Mucosa of rectum (tissue), 2 donors: ENCODE measurements around the gene FAM3A.
"Not testable (repeated sequence)": the region's sequence is repeated elsewhere in the genome, so short reads cannot be mapped to it uniquely, and the experiment has no call there.

Experiments used
- H3K27ac ChIP-seq, 2 donors: one replicate each; pipeline ENCODE4 v1.7.0; 2013; ENCODE audit warnings: inconsistent platforms in 2 of 2, low read depth in 2 of 2, low read length in 2 of 2
- H3K27me3 ChIP-seq, 2 donors: one replicate each; pipeline ENCODE4 v1.7.0; 2013; ENCODE audit warnings: low read length in 2 of 2; ENCODE audit not compliant: control insufficient read depth in 2 of 2, insufficient read depth in 2 of 2
- H3K36me3 ChIP-seq, 2 donors: one replicate each; pipeline ENCODE4 v1.7.0; 2013; ENCODE audit warnings: low read length in 2 of 2; ENCODE audit not compliant: control insufficient read depth in 2 of 2, insufficient read depth in 2 of 2
- H3K4me1 ChIP-seq, 2 donors: one replicate each; pipeline ENCODE4 v1.7.0; 2013; ENCODE audit warnings: low read length in 2 of 2, mild to moderate bottlenecking in 1 of 2; ENCODE audit not compliant: control insufficient read depth in 2 of 2, insufficient read depth in 2 of 2
- H3K4me3 ChIP-seq, 2 donors: one replicate each; pipeline ENCODE4 v1.7.0; 2013; ENCODE audit warnings: low read length in 2 of 2
- H3K9ac ChIP-seq, 2 donors: one replicate each; pipeline ENCODE4 v1.7.0; 2013; ENCODE audit warnings: low read length in 2 of 2, low read depth in 1 of 2, mild to moderate bottlenecking in 1 of 2
- H3K9me3 ChIP-seq, 2 donors: one replicate each; pipeline ENCODE4 v1.7.0; 2013; ENCODE audit warnings: low read length in 2 of 2; ENCODE audit not compliant: control insufficient read depth in 2 of 2
- donor health status: healthy.
- donor health status: Normal muscosa, but diverticular disease.

Gene FAM3A

GRCh38 chrX:154515966-154516655, at the start of gene FAM3A:
Gene FAM3A, minus strand, starts transcription at chrX:154516232. Its CDS starts 460 bp downstream, at chrX:154515772.
- H3K9me3 ChIP-seq: no peaks in the 10 kb centered on the region
- H3K36me3 ChIP-seq: no peaks in the 10 kb centered on the region
- H3K27me3 ChIP-seq: no peaks in the 10 kb centered on the region

GRCh38 chrX:154562295-154562694, 46.3 kb upstream of the FAM3A start:
- not testable (repeated sequence) for H3K4me1 ChIP-seq, H3K27me3 ChIP-seq, H3K9me3 ChIP-seq, H3K9ac ChIP-seq, H3K36me3 ChIP-seq, H3K27ac ChIP-seq, H3K4me3 ChIP-seq

More at GRCh38 chrX:154515966-154516655, at the start of gene FAM3A:
- peak within 1 kb of the TSS; percentile 90 to 93 for H3K9ac ChIP-seq
- peak within 1 kb of the TSS; percentile 95 to 98 for H3K27ac ChIP-seq
- peaks cover 7 to 14% of the 10 kb centered on the region in 2 donors for H3K4me1 ChIP-seq
- peak within 1 kb of the TSS; percentile 80 to 85 for H3K4me3 ChIP-seq

- not testable (repeated sequence) for H3K9me3 ChIP-seq, H3K36me3 ChIP-seq, H3K27me3 ChIP-seq, H3K27ac ChIP-seq, H3K4me3 ChIP-seq, H3K4me1 ChIP-seq, H3K9ac ChIP-seq
Measured at GRCh38 chrX:154560326-154560725, 44.3 kb upstream of the FAM3A start.

- H3K27ac ChIP-seq, H3K9ac ChIP-seq, H3K36me3 ChIP-seq, H3K9me3 ChIP-seq, H3K4me3 ChIP-seq, H3K27me3 ChIP-seq, H3K4me1 ChIP-seq: not testable (repeated sequence)
Measured at GRCh38 chrX:154558896-154559295, 42.9 kb upstream of the FAM3A start.

- not testable (repeated sequence) for H3K9me3 ChIP-seq, H3K9ac ChIP-seq, H3K36me3 ChIP-seq, H3K27ac ChIP-seq, H3K4me1 ChIP-seq, H3K27me3 ChIP-seq, H3K4me3 ChIP-seq
Measured at GRCh38 chrX:154558060-154558690, 42.1 kb upstream of the FAM3A start.

GRCh38 chrX:154552112-154552806, 36.2 kb upstream of the FAM3A start:
- not testable (repeated sequence) for H3K9me3 ChIP-seq, H3K9ac ChIP-seq, H3K27ac ChIP-seq, H3K27me3 ChIP-seq, H3K4me1 ChIP-seq, H3K36me3 ChIP-seq, H3K4me3 ChIP-seq

GRCh38 chrX:154549766-154550165, 33.7 kb upstream of the FAM3A start:
- Histone ChIP-seq H3K9ac (no peak overlapping the region), H3K27ac (no peak overlapping the region), H3K4me3 (no peak overlapping the region), H3K27me3 (peaks cover 0 to 2% of the 10 kb centered on the region in 2 donors), H3K9me3 (no peaks in the 10 kb centered on the region), H3K4me1 (peaks cover 6 to 12% of the 10 kb centered on the region in 2 donors), H3K36me3 (peaks cover 6 to 8% of the 10 kb centered on the region in 2 donors)

GRCh38 chrX:154548028-154548316, 31.9 kb upstream of the FAM3A start:
- peaks cover 6 to 12% of the 10 kb centered on the region in 2 donors for H3K4me1 ChIP-seq
- peak overlapping the region; percentile 68 to 86 for H3K4me3 ChIP-seq
- H3K27me3 ChIP-seq: peaks cover 0 to 2% of the 10 kb centered on the region in 2 donors
- no peaks in the 10 kb centered on the region for H3K9me3 ChIP-seq
- peak overlapping the region; percentile 87 to 88 for H3K27ac ChIP-seq
- peaks cover 0 to 5% of the 10 kb centered on the region in 2 donors for H3K36me3 ChIP-seq
- H3K9ac ChIP-seq: peak overlapping the region; percentile 75 to 81

GRCh38 chrX:154547245-154548027, 31.4 kb upstream of the FAM3A start, which contains the start of gene IKBKG:
Gene IKBKG, plus strand, starts transcription at chrX:154547620. Its CDS starts 4,383 bp downstream, at chrX:154552003.
- Histone ChIP-seq H3K9me3 (no peaks in the 10 kb centered on the region), H3K36me3 (peaks cover 0 to 5% of the 10 kb centered on the region in 2 donors), H3K27ac (peak within 1 kb of the TSS; percentile 87 to 88), H3K4me1 (peaks cover 6 to 12% of the 10 kb centered on the region in 2 donors), H3K27me3 (peaks cover 0 to 2% of the 10 kb centered on the region in 2 donors), H3K4me3 (peak within 1 kb of the TSS; percentile 68 to 86), H3K9ac (peak within 1 kb of the TSS; percentile 75 to 81)
